ENCODE data around the gene KCNB1.
"Not testable (repeated sequence)": the region's sequence is repeated elsewhere in the genome, so short reads cannot be mapped to it uniquely, and the experiment has no call there.

The KCNB1 gene

DNA sequence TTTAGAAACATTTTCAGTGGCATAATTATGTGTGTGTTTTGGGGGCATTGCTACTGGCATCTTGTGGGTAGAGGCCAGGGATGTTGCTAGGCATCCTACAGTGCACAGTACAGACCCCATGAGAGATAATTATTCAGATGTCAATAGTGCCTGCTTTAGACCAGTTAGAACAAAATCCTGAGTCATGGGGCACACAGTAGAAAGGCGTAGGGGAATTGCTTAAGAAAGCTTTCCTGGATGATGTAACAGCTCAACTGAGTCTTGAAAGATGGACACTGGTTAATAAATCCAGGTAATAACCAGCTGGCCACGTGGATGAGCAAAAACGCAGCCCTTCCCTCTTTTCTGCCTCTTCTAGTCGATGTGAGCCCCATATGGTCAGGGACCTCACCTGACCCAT is 51.1 kb downstream of the KCNB1 start:
- DNase-seq = no peak

DNA sequence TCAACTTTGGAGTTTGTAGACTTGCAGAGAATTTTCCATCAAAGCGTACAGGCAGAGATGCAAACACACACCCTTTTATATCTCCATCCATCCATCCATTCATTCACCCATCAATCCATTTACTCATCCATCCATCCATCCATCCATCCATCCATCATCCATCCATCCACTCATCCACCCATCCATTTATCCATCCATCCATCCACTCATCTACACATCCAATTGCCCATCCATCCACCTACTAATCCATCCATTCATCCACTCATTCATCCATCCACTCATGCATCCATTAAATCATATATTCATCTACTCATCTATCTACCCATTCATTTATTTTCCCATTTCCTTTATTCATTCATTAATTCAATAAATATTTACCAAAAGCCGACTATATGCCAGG is 52.1 kb downstream of the KCNB1 start:
- DNase-seq = no peak

DNA sequence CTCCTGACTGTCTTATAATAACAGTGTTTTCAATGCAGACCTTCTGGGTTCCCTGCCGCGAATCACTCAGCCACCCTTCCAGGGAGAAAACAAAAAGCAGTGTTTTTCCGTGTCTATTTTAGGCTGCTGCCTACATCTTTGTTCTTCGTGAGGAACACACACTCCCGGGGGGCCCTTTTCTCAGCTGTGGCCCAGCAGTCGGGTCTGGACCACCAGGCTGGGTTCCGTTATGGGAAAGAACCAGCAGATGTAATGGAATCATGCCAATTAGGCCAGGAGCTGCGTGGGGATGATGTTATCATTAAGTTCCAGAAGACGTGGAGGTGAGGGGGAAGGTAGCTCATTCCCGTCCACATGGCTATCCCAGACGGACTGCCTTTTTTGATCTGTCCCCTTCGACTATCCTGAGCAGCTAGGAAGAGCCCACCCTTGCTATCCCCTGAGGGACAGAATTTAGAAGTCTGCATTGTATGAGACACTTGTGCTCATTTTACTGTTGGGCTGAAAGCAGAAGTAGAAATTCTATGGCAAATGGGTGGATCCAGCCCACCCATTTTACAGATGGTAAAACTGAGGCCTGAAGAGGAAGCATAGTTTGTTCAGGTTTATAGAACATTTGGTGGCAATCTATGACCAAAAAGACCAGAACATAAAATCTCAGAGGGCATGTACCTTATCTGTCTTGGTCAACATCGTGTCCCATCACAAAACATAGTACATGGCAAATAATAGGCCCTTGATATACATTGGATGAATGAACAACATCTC is 54.5 kb downstream of the KCNB1 start:
- no peak for DNase-seq

DNA sequence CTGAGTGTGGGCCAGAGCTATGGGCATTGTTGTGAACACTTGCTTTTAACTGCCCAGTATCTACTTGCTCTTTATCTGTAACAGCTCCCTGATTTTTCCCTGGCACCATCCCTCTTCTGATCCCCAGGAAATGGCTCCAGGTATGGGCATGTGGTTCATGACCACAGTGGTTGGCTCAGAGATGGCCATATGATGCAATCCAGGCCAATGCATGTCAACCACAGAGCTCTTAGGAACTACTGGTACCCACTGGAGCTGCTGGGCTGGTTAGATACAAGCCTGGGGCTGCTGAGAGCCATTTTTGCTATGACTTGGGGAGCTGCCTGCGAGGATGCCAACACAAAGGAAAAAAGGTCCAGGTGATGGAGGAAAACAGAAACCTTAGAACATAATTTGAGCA is 55.6 kb downstream of the KCNB1 start:
- DNase-seq = no peak

DNA sequence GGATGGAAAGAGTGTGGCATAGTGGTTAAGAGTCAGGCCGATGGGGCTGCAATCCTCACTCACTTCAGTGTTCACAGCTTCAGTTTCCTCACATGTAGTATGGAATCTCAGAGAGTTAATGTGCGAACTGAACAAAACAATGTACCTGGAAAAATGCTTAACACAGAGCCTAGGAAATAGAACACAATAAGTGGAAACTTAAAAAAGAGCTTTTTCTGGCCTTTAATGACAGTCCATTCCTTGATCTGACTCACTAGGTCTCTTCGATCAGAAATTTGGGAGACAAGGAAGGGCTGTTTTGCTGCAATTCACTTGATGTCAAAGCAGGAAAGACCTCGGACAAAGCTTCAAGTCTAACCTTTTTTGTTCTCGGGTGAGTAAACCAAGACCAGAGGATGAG is 56.1 kb downstream of the KCNB1 start:
- no peak for DNase-seq

DNA sequence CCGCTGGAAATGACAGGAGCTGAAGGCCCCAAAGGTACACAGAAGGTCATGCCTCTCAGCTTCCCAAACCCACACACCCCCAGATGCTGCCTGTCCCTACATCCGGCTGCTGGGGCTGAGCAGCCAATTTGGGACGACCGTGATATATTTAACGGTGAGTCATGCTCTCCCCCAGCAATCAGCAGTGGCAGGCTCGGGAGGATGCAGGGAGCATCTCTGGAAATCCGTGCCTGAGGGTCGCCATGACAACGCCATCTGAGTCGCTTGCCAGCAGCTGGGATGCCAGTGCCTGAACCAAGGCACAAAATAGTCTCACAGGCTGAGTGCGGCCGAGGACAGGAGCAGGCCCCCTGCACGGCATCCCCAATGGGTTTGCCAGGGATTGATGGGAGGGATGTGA is 57.9 kb downstream of the KCNB1 start:
- no peak for DNase-seq

DNA sequence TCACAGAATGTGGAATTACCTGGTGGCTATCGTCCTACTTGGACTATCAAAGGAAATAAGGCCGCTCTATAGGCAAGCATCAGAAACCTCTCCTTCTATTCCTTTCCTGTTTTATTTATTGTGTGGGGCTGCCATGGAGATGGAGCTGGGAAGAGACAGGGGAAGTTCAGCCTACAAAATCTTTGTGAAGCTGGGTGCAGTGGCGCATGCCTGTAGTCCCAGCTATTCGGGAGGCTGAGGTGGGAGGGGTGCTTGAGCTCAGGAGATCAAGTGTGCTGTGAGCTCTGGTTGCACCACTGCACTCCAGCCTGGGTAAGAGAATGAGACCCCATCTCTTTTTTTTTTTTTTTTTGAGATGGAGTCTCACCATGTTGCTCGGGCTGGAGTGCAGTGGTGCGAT is 60.3 kb downstream of the KCNB1 start:
- DNase-seq = no peak

DNA sequence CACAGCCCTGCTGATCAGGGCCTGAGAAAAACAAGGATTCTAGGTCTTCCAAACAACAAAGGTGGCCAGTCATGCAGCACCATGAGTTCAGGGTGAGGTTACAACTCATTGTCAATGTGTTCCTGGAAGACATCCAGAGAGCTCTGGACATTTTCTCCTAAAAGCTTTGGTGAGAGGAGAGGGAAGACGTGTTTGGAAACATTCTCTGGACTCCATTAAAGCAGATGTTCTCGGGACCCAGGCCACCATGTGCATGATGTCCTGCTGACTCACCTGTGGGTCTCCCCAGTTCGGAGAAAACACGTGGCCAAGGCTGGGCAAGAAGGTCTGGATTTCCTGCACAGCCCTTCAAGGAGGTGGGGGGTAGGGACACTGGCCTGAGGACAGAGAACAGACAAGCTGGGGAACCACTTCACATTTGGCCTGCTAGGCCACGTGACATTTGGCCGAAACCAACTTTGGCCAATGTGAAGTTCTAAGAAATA is 61.6 kb downstream of the KCNB1 start:
- DNase-seq = no peak

DNA sequence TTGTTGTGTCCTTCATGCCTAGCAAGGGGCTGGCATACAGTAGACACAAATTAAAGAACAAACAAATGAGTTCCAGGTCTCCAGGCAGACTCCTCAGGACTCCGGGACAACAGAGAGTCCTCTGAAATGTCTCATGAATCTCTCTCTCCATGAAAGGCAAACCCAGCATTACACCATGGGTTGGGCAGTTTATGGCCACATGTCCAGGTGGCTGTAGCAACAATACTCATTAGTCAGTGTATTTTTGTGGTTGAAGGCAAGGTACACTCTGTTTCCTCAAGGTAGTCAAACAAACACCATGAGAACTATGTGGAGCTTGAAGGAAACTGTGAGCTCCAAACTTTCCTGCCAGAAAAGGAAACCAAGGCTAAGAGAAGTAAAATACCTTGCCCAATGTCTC is 62.2 kb downstream of the KCNB1 start:
- DNase-seq = no peak

DNA sequence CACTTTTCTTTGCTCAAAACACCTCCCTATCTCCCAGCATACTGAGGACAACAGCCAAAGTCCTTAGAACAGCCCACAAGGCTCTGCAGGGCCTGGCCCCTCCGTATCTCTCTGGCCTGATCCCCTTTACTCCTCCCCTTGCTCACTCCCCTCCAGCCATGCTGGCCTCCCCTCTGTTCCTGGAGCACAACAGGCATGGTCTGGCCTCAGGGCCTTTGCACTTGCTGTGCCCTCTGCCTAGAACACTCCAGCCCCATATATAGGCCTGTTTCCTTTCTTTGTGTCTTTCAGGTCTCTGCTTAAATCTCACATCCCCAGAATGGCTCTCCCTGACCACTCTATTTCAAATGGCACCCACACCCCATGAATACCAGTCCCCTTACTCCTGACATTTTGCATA is 62.7 kb downstream of the KCNB1 start:
- no peak for DNase-seq

DNA sequence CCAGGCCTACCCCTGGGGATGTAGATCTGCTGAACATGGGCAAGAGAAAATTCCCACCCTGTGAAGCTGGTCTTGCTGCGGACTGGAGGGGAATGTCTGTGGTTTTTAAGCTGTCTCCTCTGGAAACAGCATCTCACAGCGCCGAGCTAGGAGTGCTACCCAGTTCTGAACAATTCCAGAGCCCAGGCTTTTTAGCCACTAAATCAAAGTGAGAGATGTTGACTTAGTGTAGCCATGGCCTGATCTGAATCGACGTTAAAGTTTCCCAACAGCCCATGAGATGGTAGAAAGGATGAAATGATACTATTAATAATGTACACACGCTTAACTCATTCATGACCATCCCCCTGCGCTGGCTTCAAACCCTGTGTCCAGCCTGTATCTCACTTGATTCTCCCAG is 63.7 kb downstream of the KCNB1 start:
- DNase-seq = no peak

DNA sequence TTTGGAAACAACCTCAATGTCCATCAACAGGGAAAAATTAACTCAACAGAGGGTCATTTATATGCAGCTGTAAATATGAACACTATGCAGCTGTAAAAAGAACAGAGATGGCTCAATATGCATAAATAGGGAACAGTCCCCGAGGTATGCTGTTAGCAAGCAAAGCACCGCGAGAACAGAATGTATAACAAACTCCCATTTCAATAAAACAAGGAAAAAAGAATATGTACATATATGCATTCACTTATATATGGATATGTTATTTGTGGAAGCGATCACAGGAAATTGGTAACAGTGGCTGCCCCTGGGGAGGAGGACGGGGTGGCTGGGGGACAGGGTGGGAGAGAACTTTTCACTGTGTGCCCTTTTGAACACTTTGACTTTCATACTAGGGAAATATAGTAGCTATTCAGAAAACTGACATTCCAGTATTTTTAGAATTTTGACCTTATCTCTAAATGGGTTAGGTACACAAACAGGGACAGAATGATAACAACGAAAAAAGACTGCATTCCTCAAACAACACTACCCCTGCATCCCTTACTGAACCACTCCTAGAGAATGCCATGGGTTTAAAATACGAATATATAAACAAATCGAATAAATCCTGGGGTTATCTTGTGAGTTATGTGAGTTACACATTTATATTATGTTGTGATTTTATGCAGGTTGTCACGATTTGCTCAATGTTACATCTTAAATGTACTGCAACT is 64.5 kb downstream of the KCNB1 start:
- no peak for DNase-seq

DNA sequence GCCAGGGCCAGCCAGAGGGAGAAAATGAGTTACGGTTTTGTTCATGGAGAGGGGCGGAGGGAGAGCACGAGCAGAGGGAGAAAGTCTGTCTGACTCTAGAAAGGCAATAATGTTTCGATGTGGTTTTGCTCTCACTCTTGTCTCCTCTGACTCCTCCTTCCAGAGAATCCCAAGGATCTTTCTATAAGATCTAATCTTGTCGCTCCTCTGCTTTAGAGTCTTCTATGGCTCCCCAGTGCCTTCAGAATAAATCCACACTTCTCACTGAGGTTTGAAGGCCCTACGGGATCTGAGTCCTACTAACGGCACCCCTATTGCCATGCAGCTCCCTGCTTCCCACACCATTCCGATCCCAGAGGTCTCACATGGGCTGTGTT is 66.8 kb downstream of the KCNB1 start:
- no peak for DNase-seq

DNA sequence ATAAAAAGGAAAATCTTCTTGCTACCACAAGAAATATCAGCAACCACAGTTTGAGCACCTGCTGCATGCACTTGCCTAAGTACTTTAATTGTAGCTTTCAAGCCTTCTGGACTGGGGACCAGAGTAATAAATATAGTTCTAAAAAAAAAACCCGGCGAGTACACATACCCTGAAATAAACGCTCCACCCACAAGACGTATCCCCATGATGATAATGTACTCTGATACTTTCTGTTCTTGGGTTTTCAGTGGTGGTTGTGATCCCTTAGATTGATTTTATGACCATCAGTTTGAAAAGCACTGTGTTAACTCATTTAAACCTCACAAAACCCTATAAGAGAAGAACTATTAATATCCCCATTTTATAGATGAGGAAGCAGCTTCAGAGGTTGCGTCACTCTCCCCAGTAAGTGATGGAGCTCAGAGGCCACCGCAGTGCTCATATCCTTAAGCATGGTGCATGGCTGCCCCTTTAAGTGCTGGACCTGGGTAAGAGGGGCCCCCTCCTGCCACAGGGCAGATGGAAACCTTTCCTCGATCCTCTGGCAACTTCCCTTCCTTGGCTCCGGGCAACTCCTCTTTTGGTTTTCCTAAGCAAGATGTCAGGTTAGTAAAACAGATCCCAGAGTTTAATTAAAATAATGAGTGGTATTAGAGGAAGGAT is 67.3 kb downstream of the KCNB1 start:
- DNase-seq = no peak

DNA sequence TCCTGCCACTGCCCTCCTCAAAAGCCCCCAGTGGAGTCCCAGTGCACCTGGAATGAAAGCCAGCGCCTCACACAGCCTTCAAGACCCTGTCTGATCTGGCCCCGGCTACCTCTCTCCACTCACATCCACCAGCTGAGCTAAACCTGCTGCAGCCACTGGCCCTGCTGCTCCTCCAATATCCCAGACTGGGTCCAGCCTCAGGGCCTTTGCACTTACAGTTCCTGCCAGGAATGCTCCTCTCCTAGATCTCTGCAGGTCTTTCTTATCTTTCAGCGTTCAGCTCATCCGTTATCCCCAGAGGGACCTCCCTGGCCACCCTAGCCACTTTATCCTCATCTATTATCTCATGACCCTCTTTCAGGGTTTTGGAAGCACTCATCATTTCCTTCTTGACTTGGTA is 68.8 kb downstream of the KCNB1 start:
- no peak for DNase-seq

DNA sequence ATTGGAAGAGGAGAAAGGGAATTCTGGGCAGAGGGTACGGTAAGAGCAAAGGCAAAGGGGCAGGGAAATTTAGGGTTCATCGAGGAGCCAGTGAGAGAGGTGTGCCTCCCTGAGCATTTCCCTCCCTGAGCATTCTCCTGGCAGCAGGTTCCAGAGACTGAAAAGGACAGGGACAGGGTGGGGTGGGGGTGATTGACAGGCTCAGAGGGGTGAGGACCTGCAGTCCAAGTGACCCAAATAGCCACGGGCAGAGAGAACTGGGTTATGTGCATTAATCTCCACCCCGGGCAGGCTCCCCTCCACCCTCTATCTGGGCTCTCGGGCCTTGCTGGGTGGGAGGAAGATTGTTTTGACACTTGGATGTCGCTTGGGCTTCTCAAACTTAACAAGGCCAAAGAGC is 69.5 kb downstream of the KCNB1 start:
- no peak for DNase-seq

DNA sequence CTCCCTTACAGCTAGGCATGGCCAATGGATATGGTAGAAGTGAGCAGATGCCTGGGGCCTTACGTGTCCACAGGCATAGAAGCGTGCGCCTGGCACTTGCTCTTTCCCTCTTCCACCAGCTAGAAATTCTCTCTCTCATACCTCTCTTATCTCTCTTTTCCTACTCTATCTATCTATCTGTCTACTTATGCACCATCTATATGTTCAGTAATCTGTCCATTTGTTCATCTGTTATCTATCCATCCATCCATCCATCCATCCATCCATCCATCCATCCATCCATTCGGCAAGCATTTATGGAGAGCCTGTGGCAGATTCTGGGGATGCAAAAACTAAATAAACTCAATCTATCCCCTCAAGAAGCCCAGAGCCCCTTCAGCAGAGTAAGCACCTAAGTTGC is 70.2 kb downstream of the KCNB1 start:
- DNase-seq = no peak

DNA sequence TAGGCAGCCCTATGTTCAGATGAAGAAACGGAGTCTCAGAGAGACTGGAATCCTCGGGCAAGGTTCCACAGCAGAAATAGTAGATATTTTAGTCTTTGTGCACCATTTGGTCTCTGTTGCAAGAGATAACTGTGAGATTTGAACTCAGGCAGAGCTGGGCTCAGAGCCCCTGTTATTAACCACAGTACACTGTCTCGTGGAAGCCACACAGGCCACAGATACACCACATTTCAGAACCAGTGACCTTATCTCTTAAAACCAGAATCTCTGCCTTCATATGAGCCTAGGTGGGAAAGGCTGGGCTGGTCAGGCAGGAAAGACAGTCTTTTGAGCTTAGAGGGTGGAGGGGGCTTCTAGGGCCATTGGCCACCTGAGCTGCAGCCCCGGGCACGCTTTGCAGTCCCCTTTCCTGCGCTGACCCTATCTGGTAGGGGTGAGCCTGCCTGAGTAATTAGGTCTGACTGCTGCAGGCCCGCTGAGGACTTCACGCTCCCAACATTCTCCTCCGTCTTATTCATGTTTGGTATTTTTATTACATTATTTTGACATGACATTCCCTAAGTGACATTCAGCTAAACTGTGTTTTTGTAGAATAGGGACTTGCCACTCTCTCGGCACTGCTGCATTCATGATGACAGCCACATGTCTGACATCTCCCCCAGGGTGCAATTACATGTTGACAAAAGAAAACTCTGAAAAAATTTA is 71.1 kb downstream of the KCNB1 start:
- DNase-seq = no peak

DNA sequence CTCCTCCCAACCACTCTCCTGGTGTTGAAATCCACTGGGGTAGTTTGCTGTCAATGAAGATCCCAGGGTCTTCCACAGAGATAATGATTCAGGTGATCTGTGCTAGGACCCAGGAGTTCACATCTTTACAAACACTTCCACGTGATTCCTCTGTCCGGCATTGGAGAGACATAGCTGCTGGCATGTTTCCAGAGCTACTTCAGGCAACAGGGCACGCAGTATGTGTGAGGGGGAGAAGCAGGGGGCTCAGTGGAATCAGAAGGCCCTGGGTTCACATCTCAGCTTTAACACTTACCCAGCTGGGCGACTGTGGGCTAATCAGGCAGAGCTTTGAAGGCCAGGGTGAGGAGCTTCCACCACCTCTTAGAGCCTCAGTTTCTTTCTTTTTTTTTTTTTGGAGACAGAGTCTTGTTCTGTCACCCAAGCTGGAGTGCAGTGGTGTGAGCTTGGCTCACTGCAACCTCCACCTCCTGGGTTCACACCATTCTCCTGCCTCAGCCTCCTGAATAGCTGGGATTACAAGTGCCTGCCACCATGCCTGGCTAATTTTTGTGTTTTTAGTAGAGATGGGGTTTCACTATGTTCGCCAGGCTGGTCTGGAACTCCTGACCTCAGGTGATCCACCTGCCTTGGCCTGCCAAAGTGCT is 72.4 kb downstream of the KCNB1 start:
- DNase-seq = not testable (repeated sequence)

DNA sequence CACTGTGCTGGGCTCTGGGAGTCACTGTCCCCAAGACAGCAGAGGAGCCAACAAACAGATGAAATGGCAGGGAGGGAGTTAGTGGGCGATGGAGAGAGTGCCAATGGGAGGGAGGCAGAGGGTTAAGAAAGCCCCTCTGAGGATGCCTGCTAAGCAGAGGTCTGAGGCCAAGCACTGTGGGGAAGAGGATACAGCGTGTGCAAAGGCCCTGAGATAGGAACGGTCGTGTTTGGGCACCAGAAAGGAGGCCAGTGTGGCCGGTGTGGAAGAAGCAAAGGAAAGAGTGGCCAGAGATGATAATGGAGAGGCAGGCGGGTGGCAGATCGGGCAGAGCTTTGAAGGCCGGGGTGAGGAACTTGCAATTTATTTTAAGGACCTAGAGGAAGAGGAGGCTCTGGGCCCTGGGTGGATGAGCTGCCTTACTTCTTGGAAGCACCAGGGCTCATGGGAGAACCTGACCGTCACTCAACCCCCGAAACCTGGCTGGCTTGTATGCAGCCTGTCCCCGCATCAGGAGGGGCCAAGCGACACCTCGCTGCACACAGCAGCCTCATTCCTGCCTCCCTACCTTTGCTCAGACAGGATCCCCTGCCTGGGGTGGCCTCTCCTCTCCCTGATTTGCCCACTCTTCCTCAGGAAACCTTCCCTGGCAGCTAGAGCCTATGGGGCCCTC is 73.0 kb downstream of the KCNB1 start:
- no peak for DNase-seq

DNA sequence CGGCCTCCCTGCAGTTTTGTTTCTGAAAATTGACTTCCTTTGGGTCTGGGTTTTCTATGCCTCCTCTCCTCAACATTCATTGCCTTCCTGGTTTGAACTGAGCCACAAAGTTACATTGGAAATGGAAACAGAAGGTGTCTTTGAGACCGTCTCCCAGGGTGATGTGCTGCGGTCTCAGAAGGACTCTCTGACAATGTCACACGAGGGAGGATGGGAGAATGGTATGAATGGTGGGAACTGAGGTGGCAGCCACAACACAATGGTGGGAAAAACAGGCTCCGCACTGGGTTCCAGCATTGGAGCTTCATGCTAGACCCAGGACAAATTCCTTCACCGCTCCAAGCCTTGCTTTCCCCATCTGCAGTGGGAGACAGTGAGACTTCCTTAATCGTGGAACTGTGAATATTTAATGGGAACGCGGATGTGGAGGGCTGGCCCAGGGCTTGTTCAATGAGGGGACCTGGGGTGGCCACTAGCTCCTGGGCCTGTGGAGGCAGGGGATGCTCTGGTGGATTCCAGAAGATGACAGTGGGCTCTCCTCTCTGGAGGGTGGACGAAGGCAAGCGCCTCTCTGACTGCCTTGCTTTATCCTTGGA is 73.9 kb downstream of the KCNB1 start:
- DNase-seq = no peak

DNA sequence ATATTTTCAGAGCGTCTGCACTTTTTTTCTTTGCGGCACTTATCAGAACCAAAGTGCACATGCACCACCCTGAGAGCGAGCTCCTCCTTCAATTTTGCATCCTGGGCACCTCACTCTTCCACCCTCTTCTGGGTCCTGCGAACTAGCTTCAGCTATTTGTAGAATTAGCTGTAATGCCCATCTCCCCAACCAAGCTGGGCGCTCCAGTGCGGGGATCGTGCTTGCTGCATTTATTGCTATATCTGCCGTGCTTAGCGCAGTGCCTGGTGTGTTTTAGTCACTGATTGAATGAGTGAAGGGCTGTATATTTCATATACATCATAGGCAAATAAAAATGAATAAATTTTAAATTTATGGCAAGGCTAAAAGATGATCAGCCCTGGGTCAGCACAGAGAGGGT is 75.8 kb downstream of the KCNB1 start:
- no peak for DNase-seq
